Measurements from ENCODE around the gene SPON1. TPM values are rescaled to one million over a fixed set of nuclear protein-coding genes. Genes with fewer than 3 reads are reported as not detected.
A peak's percentile ranks its signal among the peaks of the same experiment; 100 is the strongest.
"Not testable (repeated sequence)": the region's sequence is repeated elsewhere in the genome, so short reads cannot be mapped to it uniquely, and the experiment has no call there.

The SPON1 gene
- polyA plus RNA-seq, 1 donor from 2014 or later = 0.19 TPM

GRCh38 chr11:13983081-13983751, 20.7 kb downstream of the SPON1 start:
- Mint-ChIP-seq H3K9me3 (peaks cover 0 to 2% (median 0%) of the 10 kb centered on the region in 3 donors), H3K27me3 (peaks cover 11% of the 10 kb centered on the region), H3K4me1 (no peaks in the 10 kb centered on the region), H3K27ac (no peak overlapping the region), H3K4me3 (no peak overlapping the region), H3K36me3 (no peaks in the 10 kb centered on the region)

GRCh38 chr11:13984616-13985450, 22.3 kb downstream of the SPON1 start:
- Mint-ChIP-seq H3K4me1 (no peaks in the 10 kb centered on the region), H3K9me3 (peaks cover 0 to 2% (median 0%) of the 10 kb centered on the region in 3 donors), H3K27me3 (peaks cover 3% of the 10 kb centered on the region), H3K4me3 (no peak overlapping the region), H3K36me3 (no peaks in the 10 kb centered on the region), H3K27ac (peak overlapping the region in 1 of 3 donors; percentile 8)

GRCh38 chr11:13986695-13987094, 24.2 kb downstream of the SPON1 start:
- H3K9me3 Mint-ChIP-seq, H3K27me3 Mint-ChIP-seq, H3K4me3 Mint-ChIP-seq, H3K36me3 Mint-ChIP-seq, H3K4me1 Mint-ChIP-seq, H3K27ac Mint-ChIP-seq: not testable (repeated sequence)

- not testable (repeated sequence) for H3K4me3 Mint-ChIP-seq, H3K36me3 Mint-ChIP-seq, H3K27me3 Mint-ChIP-seq, H3K4me1 Mint-ChIP-seq, H3K9me3 Mint-ChIP-seq
- H3K27ac Mint-ChIP-seq = peak overlapping the region in 1 of 3 donors; percentile 67
Measured at GRCh38 chr11:13992158-13992856, 29.8 kb downstream of the SPON1 start.

- Mint-ChIP-seq H3K4me3 (no peak overlapping the region), H3K27ac (no peak overlapping the region), H3K4me1 (no peaks in the 10 kb centered on the region), H3K9me3 (peaks cover 0 to 3% (median 0%) of the 10 kb centered on the region in 3 donors), H3K27me3 (peaks cover 3% of the 10 kb centered on the region), H3K36me3 (no peaks in the 10 kb centered on the region)
Measured at GRCh38 chr11:13993096-13993765, 30.7 kb downstream of the SPON1 start.

- Mint-ChIP-seq H3K9me3 (peaks cover 3 to 15% (median 12%) of the 10 kb centered on the region in 3 donors), H3K27ac (no peak overlapping the region), H3K4me3 (no peak overlapping the region), H3K4me1 (no peaks in the 10 kb centered on the region), H3K36me3 (no peaks in the 10 kb centered on the region), H3K27me3 (peaks cover 3% of the 10 kb centered on the region)
Measured at GRCh38 chr11:13997881-13998280, 35.4 kb downstream of the SPON1 start.

GRCh38 chr11:13999704-14000103, 37.2 kb downstream of the SPON1 start:
- H3K9me3 Mint-ChIP-seq = peaks cover 8 to 22% (median 10%) of the 10 kb centered on the region in 3 donors
- no peaks in the 10 kb centered on the region for H3K36me3 Mint-ChIP-seq
- H3K4me1 Mint-ChIP-seq = no peaks in the 10 kb centered on the region
- no peak overlapping the region for H3K4me3 Mint-ChIP-seq
- H3K27me3 Mint-ChIP-seq = peaks cover 4% of the 10 kb centered on the region
- no peak overlapping the region for H3K27ac Mint-ChIP-seq

- H3K4me1 Mint-ChIP-seq = no peaks in the 10 kb centered on the region
- no peak overlapping the region for H3K27ac Mint-ChIP-seq
- H3K9me3 Mint-ChIP-seq = peaks cover 10 to 22% (median 10%) of the 10 kb centered on the region in 3 donors
- no peaks in the 10 kb centered on the region for H3K36me3 Mint-ChIP-seq
- peaks cover 11% of the 10 kb centered on the region for H3K27me3 Mint-ChIP-seq
- H3K4me3 Mint-ChIP-seq = no peak overlapping the region
Measured at GRCh38 chr11:14001597-14001996, 39.1 kb downstream of the SPON1 start.

GRCh38 chr11:14007566-14007965, 45.0 kb downstream of the SPON1 start:
- Mint-ChIP-seq H3K36me3 (no peaks in the 10 kb centered on the region), H3K4me1 (no peaks in the 10 kb centered on the region), H3K9me3 (peaks cover 2 to 8% (median 7%) of the 10 kb centered on the region in 3 donors), H3K4me3 (no peak overlapping the region), H3K27me3 (peaks cover 17% of the 10 kb centered on the region), H3K27ac (no peak overlapping the region)

GRCh38 chr11:14010665-14011064, 48.1 kb downstream of the SPON1 start:
- Mint-ChIP-seq H3K4me3 (no peak overlapping the region), H3K4me1 (no peaks in the 10 kb centered on the region), H3K27ac (no peak overlapping the region)

GRCh38 chr11:14012846-14013245, 50.3 kb downstream of the SPON1 start:
- Mint-ChIP-seq H3K9me3 (no peaks in the 10 kb centered on the region), H3K27ac (no peak overlapping the region), H3K36me3 (no peaks in the 10 kb centered on the region), H3K27me3 (no peaks in the 10 kb centered on the region), H3K4me3 (no peak overlapping the region), H3K4me1 (peaks cover 0 to 2% (median 0%) of the 10 kb centered on the region in 3 donors)

More at GRCh38 chr11:14010665-14011064, 48.1 kb downstream of the SPON1 start:
- Mint-ChIP-seq H3K9me3 (no peaks in the 10 kb centered on the region), H3K36me3 (no peaks in the 10 kb centered on the region), H3K27me3 (peaks cover 13% of the 10 kb centered on the region)

- Mint-ChIP-seq H3K4me3 (no peak overlapping the region), H3K27me3 (peaks cover 3% of the 10 kb centered on the region), H3K9me3 (no peaks in the 10 kb centered on the region), H3K4me1 (peaks cover 0 to 2% (median 0%) of the 10 kb centered on the region in 3 donors), H3K36me3 (no peaks in the 10 kb centered on the region), H3K27ac (no peak overlapping the region)
Measured at GRCh38 chr11:14015711-14016110, 53.2 kb downstream of the SPON1 start.

- H3K4me1 Mint-ChIP-seq = peaks cover 0 to 2% (median 0%) of the 10 kb centered on the region in 3 donors
- H3K9me3 Mint-ChIP-seq = no peaks in the 10 kb centered on the region
- H3K36me3 Mint-ChIP-seq = peaks cover 1% of the 10 kb centered on the region
- peaks cover 10% of the 10 kb centered on the region for H3K27me3 Mint-ChIP-seq
- no peak overlapping the region for H3K27ac Mint-ChIP-seq
- H3K4me3 Mint-ChIP-seq = no peak overlapping the region
Measured at GRCh38 chr11:14018441-14018840, 55.9 kb downstream of the SPON1 start.

GRCh38 chr11:14021738-14022137, 59.2 kb downstream of the SPON1 start:
- Mint-ChIP-seq H3K4me3 (no peak overlapping the region), H3K27ac (no peak overlapping the region), H3K27me3 (peaks cover 27% of the 10 kb centered on the region), H3K36me3 (peaks cover 2% of the 10 kb centered on the region), H3K9me3 (no peaks in the 10 kb centered on the region), H3K4me1 (no peaks in the 10 kb centered on the region)

- Mint-ChIP-seq H3K27ac (no peak overlapping the region), H3K27me3 (peaks cover 31% of the 10 kb centered on the region), H3K4me1 (no peaks in the 10 kb centered on the region), H3K9me3 (no peaks in the 10 kb centered on the region), H3K4me3 (no peak overlapping the region), H3K36me3 (peaks cover 2% of the 10 kb centered on the region)
Measured at GRCh38 chr11:14022251-14022650, 59.7 kb downstream of the SPON1 start.

Measured in IgD-negative memory B cell (primary cell).